Mucosa of gallbladder (tissue), 1 donor: ENCODE results near the gene KATNBL1. TPM values are rescaled to one million over a fixed set of nuclear protein-coding genes. Genes with fewer than 3 reads are reported as not detected.

Experiments used
- DNase-seq: peaks from one replicate; pipeline ENCODE4 v3.0.0-alpha.2; 2020; ENCODE audit warnings: low spot score
- total RNA-seq: library from RNA; stranded (reverse); gene quantifications from one replicate; pipeline ENCODE4 v1.2.1, GENCODE V29; 2021
- donor health status: DM: no; HTN: no; CAD: no.

Gene KATNBL1, protein sequence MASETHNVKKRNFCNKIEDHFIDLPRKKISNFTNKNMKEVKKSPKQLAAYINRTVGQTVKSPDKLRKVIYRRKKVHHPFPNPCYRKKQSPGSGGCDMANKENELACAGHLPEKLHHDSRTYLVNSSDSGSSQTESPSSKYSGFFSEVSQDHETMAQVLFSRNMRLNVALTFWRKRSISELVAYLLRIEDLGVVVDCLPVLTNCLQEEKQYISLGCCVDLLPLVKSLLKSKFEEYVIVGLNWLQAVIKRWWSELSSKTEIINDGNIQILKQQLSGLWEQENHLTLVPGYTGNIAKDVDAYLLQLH
- total RNA-seq = 30.4 TPM

DNA sequence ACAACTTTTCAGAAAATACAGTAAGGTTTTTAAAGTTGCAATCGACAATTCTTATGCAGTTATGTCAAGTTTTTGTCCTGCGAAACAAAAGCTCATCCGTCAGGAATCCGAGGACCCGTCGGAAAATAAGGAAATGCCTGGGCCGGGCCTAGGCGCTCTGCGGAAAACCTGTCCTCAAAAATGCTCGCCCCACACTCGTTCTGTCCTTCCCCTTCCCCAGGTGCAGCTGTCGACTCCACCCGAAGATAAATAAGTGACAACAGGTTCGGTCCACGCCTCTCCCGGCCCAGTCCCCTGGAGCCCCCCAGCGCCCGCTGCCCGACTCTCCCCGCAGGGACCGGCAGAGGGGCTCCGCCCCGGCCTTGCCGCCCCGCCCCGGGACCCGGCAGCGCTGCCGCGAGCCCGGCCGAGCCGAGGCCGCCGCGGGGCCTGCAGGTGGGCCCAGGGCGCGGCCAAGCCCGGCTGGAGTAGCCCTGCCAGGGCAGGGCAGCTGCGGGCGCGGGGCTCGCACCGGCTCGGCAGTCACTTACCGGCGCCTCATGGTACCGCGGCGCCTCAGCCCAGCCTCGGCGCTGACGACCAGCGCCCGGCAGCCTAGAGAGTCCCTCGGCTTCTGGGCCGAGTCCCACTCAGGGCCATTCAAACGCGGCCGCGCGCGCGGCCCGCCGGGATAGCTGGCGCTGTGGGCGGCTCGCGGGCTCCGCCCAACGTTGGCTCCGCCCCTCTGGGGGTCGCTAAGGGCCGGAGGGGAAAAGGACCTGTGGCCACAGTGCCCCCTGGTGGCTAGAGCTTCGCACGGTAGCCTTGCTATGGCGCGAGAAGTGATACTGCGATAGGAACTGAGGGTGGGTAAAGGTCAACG, at the start of gene KATNBL1:
KATNBL1 (minus strand) TSS at position 676 of the 862 bp plus-strand sequence. CDS start 46,420 bp downstream, outside the sequence.
- peak; percentile 97 for DNase-seq

DNA sequence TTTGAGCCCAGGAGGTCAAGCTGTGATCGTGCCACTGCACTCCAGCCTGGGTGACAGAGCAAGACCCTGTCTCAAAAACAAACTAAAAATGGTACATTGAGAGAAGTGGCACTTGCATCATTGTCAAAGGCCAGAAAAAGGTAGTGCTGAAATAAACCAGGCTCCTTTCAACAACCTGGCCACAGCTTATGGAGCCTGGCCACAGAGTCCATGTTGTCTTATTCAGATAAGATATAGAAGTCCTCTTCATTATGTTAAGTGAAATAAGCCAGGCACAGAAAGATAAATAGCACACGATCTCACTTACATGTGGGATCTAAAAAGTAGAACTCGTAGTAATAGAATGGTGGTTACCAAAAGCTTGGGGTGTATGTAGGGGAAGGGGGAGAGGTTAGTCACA, 49.7 kb upstream of the KATNBL1 start:
- DNase-seq = no peak

DNA sequence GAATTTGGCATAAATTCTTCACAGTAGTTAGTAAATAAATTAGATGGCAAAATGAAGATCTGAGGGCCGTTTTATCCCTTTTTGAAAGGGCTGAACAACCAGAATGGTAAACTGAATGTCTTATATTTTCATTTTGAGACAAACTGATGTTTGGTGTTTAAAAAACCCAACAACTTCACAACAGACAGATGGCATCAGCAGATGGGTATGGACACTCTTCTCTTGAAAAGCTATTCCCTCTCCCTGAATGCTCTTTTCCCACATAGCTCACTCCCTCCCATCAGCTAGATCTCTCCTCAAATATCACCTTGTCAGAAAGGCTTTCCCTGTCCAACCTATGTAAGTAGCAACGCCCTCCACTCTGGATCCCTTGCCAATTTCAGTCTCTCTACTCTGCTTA, 48.3 kb upstream of the KATNBL1 start:
- DNase-seq = no peak

DNA sequence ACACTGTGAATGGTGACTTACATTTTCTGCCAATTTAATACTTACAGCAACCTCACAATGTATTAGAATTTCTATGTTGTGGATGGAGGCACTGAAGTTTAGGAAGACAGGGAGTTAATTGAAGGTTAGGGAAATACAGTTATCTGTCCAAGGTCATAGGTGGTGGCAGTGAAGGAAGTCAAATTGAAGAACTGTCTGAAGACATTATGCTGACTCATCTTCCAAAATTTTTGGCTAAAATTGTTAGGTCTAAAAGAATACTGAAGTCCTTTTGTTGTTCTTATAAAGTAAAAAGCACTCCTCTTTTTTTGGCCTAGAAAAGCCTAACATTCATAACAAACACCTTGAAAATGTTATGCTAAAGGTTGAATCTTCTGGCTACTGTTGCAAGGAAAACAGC, 42.6 kb upstream of the KATNBL1 start:
- DNase-seq = no peak

DNA sequence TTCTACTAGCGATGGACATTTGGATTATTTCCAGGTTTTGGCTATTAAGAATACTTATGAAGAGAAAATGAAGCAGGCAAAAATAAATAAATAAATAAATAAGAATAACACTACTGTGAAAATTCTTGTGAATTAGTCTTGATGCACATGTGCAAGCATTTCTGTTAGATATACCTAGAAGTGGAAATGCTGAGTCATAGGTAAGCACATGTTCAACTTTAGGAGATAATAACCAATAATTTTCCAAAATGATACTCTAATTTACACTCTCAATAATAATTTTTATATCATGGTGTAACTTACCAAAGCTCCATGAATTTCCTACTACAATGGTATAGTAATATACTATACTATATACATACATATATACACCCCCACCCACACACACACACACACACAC, 38.3 kb upstream of the KATNBL1 start:
- DNase-seq = no peak

DNA sequence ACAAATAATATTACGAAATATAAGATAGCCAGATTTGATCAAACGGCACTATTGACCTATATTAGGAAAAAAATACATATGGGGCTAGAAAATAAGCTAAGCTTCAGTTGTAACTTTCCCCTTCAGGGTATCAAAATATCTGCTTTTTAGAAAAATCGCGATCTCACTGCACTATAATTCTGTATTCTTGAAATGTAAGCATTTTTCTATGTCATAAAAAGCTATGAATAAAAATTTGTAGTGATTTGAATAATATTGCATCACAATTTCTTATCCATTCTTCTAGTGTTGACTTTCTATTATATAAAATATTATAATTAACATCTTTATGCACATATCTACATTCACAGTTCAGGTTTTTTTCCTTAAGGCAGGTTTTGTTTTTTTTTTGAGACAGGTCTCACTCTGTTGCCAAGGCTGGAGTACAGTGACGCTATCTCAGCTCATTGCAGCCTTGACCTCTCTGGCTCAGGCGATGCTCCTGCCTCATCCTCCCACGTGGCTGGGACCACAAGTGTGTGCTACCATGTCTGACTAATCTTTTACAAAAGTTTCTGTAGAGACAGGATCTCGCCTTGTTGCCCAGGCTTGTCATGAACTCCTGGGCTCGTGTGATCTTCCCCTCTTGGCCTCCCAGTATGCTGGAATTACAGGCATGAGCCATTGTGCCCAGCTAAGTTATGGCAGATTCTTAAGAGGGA, 36.5 kb upstream of the KATNBL1 start:
- no peak for DNase-seq

DNA sequence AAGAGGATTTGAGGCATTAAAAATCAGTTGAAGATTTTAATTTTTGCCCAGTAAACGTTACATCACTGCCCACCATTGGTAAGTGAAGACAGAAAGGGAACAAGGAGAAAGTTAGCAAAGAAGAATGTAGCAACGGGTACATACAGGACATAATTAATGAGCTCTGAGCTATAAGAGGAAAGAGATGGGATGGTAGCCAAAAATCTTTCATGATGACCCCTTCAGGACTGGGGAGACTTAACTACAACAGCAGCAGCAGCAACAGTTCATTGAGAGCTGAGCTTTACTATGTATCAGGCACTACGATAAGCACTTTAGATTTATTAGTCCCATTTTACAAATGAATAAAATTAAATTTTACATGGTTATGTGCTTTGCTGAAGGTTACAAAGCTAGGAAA, 33.3 kb upstream of the KATNBL1 start:
- DNase-seq = no peak

DNA sequence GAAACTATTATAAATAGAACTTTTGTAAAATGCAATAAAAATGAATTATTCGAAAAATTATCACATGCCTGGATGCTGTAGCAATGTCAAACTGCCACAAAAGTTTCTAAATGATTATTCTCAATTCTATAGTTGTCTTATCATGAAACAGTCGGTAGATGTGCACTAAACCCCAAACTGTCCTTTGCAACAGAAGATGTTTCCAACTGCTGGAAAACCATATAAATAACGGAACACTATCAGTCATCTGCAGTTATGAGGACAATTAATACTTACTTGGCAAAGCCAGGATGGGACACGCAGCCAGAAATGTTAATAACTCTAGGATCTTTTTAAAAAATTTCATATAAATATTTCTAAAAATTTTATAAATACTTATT, 32.4 kb upstream of the KATNBL1 start:
- DNase-seq = no peak

DNA sequence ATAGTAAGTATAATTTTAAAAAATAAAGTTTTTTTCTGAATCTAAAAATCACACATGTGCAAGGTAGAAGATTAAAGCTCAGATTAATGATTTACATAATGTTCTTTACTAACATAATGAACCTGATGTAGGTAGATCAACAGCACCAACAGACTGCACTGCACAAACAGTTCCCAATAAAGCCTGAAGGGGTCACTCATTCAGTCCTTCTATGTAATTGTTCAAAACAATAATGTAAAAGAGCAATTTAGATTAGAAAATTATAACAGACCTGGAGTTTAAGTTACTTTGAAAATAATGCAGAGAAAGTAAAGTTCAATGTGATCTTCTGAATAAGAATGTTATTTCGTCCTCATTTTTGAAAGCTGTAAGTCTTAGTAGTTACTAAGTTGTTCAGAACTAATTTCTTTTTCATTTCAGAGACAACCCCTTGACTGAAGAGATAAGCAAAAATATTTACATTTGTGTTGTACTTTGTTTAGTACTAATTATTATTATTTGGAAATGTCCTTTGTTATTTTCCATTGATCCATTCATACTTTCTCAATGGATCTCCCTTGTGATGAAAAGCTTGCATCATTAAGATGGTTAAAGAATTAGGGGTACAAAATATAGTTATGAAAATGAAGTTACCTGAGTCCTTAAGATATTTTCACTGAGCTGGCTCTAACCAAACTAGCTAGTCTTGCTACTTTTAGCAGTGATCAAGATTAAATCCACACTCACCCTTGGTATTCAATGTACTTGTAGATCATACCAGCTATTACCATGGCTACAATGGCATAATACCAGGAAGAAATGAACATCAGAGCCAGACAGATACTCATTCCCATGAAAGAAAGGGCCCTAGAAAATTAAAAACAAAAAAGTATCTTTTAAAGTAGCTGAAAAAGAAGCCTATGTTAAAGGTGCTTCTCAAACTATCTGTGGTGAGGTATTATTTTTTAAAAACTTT, 31.8 kb upstream of the KATNBL1 start:
- DNase-seq = peak; percentile 26

DNA sequence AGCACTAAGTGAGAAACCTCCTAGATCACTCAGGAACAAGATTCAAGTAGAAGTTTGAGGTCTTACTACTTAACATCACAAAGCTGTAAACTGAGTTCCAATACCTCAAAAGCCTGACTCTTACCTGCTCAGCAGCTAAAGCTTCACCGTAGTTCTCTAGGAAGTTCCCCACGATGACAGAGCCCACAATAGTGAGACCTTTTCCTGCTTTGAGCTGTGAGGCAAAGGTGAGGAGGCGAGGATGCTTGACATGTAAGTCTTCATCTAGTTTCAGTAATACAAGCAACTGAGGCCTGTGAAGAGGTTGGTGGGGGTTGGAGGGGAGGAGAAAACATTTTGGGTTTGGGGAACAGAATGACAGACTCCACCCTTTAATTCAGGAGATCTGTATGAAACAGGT, 30.6 kb upstream of the KATNBL1 start:
- no peak for DNase-seq

DNA sequence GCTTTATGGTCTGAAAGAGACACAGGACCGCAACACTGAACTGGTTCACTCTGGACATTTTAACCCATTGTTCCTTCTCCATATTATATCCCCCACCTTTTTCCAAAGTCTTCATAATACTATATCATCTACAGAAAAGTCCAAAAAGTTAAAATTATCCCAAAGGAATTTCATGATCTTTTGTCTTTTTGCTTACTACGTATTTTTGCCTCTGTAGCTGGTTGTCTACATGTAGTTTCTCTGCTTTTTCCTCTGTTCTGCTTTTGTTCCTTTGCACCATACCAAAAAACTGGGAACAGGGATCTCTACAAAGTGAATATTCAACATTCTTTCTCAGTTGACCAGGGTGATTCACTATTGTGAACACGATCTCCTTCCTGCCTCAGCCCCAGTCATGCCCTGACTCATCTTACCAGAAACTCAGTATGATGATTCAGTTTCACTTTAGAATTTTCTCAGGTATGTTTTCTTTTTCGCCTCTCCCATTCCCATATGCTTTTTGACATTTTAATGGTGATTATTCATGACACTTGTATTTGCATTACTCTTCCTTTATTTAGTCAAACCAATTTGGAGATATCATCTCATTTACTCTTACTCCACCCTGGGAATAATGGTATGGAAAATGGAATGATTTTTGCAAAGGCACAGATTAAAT, 29.4 kb upstream of the KATNBL1 start:
- DNase-seq = no peak

DNA sequence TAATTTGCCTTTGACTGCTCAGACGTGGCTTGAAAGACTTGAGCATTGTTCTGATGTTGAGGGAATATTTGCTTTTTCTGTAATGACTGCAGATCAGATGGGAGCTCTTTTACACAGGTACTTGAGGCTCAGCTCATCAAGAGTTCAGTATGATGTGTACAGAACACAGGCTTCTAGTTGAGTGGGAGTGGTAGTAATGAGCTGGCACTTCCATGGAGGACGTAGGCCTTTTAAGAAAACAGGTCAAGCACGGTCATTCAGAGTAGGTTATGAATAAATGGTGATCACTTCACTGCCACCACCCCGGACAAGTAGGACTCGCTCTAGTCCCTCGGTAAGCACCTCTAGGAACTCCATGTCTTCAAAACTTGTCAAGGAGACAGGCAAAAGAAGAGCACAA, 23.7 kb upstream of the KATNBL1 start:
- no peak for DNase-seq

DNA sequence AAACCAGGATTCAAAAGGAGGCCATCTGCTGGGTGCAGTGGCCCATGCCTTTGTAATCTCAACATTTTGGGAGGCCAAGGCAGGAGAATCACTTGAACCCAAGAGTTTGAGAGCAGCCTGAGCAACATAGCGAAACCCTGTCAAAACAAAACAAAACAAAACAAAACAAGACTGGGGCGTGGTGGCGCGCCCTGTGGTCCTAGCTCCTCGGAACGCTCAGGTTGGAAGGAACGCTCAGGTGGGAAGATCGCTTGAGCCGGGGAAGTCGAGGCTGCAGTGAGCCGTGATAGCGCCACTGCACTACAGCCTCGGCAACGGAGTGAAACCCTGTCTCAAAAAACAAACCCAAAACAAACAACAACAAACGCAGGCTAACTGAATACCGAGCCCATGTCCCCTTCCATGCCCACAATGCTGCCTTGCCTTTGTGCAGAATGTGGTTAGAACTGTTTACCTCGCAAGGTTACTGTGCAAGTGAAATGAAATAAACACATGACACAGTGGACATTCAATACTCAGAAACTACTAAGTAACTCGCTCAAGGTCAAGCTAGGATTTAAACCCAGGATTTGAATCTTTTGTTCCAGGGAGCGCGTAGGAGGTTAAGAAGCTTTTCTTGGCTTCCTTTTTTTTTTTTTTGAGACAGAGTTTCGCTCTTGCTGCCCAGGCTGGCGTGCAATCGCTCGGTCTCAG, 14.2 kb upstream of the KATNBL1 start:
- no peak for DNase-seq

DNA sequence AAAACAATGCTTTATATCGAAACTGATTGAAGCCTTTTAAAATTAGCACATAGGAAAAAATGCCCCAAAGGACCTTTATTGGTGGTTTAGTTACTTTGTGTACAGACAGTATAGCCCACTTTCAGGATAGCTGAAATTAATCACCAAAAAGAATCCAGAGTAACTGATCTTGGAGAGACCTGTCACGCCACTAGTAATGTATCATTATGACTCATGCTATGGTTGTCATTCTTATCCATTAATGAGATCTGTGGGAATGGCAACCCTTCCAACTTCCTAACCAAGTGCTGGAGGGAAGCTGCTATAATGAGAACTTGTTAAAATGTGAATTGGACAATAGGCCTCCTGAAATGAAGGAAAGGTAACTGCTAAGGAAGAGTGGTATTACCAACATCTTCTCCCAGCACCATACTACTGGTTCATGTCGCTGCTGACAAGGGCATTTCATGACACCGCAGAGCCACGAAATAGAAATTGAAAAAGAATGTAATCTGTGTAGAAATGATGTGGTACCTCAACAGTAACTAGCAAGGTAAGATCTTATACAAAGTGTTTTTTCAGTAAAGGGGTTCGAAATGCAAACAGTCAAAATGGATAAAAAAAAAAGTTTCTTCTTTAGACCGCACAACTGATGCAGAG, 7.8 kb upstream of the KATNBL1 start:
- DNase-seq = no peak

DNA sequence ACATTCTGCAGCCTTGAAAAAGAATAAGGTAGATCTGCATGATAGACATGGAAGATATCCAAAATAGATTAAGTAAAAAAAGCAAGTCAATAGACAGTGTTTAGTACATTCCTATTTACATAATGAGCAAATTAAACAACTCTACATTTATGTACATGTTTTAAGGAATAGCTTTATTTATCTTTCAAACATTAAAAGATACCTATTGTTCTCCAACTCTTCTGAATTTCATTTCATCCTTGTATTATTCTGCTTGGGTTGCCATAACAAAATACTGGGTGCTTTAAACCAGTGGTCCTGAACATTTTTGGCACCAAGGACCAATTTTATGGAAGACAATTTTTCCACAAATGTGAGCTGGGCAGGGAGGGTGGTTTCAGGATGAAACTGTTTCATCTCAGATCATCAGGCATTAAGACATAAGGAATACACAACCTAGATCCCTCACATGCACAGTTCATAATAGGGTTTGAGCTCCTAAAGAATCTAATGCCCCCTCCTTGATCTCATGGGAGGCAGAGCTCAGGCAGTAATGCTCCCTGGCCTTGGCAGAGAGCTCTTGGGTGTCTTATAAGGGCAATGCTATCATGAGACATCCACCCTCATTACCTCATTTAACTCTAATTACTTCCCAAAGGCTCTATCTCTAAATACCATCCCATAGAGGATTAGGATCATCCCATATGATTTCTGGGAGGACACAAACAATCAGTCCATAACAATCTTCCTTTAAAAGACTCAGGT, 6.8 kb upstream of the KATNBL1 start:
- no peak for DNase-seq

DNA sequence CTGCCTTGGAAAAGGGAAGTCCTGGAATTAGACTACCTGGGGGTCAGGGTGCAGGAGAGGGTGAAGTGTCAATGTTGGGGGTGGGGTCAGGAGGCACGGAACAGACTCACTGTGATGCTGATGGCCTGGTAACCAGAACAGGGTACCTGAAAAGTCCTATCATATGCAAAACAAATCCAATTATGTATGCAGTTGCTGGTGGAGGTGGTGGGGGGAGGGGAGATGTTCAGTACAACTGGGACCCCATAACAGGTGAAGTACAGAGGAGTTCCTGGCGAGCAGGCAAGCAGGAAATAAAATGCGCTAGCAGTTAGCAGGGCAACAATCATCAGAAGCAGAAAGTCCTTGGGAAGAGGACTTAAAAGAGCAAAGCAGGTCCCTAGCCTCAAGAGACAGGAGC, 4.2 kb upstream of the KATNBL1 start:
- DNase-seq = no peak

DNA sequence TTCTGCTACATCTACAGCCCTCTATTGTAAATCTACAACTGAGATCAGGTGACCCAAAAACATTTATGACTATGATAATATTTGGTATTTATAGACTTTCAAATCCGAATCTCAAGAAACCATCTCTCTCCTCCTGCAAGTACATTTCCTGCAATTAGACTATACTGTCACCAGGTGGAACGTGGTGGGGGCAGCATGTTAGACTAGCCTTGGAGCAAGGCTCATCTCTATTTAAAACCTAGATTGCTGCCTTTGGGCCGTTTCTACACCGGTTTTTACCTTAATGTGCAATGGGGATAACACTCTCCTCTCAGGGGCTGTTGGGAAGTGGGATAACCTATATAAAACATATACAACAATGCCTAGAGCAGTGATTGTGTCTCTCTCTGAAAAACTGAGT, 3.8 kb upstream of the KATNBL1 start:
- DNase-seq = no peak

DNA sequence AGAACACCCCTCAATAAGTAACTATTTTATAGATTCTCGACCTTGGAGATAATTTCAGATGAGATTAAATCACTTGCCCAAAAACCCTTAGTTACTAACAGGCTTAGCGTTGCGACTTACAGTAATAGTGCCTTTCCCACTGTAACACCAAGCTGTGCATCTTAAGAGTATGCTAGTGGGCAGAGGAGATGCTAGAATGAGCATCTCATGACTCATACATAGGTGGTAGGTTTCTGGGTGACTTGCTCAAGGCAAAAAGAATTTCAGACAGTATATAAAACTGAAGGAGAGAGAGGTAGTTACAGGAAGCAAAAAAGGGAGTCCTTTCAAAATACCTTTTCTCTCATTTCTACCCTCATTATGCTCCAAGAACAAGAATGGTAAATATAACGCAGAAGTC, 3.9 kb downstream of the KATNBL1 start:
- no peak for DNase-seq

DNA sequence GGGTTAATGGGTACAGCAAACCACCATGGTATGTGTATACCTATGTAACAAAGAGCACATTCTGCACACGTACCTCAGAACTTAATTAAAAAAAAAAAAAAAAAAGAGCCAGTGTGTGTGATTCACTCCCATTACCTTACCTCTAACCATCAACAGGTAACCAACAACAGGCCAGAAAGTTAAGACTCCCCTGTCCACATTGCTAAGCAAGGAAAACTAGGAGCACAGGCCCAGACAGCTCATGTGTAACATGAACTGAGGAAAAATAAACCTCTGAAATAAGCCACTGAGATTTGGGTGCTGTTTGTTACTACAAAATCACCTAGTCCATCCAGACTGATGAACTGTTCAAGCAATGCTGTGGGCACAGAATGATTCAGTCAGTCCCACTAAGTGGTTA, 6.0 kb downstream of the KATNBL1 start:
- no peak for DNase-seq
